ENCODE results near the gene NTRK2.

NTRK2 gene

GRCh38 chr9:84775056-84775643 lies 105.6 kb downstream of the NTRK2 start:
- Mint-ChIP-seq H3K4me3 (no peak overlapping the region), H3K27ac (no peak overlapping the region), H3K4me1 (no peaks in the 10 kb centered on the region), H3K9me3 (peaks cover 0 to 7% of the 10 kb centered on the region in 2 donors), H3K27me3 (peaks cover 37% of the 10 kb centered on the region)
- DNase-seq, result no peak
- ATAC-seq, result no peak

- no peak for DNase-seq
- peaks cover 0 to 7% of the 10 kb centered on the region in 2 donors for H3K9me3 Mint-ChIP-seq
- H3K4me1 Mint-ChIP-seq, result no peaks in the 10 kb centered on the region
- H3K4me3 Mint-ChIP-seq, result no peak overlapping the region
- ATAC-seq, result no peak
- no peak overlapping the region for H3K27ac Mint-ChIP-seq
- H3K27me3 Mint-ChIP-seq, result peaks cover 40% of the 10 kb centered on the region
These were observed 109.0 kb downstream of the NTRK2 start for GRCh38 chr9:84778570-84778969.

DNA sequence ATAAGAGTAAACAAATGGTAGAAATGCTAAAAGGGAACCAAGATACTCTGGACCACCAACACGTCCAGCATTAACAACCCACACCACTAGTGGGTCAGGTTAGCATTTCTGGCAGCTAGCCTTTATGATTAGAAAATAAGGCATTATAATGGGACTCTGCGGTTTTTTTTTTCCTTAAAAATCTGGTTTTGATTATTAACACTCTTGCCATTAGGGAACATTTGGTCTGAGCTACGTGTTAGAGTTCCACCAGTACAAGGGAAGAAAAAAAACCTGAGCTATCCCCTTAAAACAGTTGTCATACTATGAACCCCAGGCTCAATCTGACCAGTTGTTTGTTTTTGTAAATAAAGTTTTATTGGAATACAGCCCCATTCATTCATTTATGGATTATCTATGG lies 110.4 kb downstream of the NTRK2 start:
- H3K27me3 Mint-ChIP-seq, result peaks cover 32% of the 10 kb centered on the region
- H3K9me3 Mint-ChIP-seq, result peaks cover 0 to 7% of the 10 kb centered on the region in 2 donors
- DNase-seq, result no peak
- H3K4me3 Mint-ChIP-seq, result no peak overlapping the region
- H3K27ac Mint-ChIP-seq, result no peak overlapping the region
- ATAC-seq, result no peak
- no peaks in the 10 kb centered on the region for H3K4me1 Mint-ChIP-seq

DNA sequence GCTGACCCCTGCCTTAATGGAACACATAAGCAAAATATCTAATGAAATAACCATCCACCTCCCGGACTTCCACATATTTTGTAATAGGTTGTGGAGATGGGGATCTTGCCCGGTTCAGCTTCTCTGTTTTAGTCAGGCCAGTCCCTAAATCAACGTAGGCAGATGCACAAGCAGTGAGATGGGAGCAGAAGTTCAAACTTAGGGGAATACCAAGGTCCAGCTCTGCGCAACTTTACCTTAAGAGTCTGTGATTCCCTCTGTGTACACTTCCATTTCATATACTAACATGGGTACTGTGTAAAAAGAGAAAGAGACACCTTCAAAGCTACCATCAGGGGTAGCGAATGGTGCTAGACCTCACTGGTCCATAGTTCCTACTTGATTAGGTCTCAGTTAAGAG lies 110.9 kb downstream of the NTRK2 start:
- no peaks in the 10 kb centered on the region for H3K4me1 Mint-ChIP-seq
- peaks cover 32% of the 10 kb centered on the region for H3K27me3 Mint-ChIP-seq
- H3K4me3 Mint-ChIP-seq, result no peak overlapping the region
- no peak overlapping the region for H3K27ac Mint-ChIP-seq
- DNase-seq (no peak), ATAC-seq (no peak)
- H3K9me3 Mint-ChIP-seq, result peaks cover 0 to 7% of the 10 kb centered on the region in 2 donors

DNA sequence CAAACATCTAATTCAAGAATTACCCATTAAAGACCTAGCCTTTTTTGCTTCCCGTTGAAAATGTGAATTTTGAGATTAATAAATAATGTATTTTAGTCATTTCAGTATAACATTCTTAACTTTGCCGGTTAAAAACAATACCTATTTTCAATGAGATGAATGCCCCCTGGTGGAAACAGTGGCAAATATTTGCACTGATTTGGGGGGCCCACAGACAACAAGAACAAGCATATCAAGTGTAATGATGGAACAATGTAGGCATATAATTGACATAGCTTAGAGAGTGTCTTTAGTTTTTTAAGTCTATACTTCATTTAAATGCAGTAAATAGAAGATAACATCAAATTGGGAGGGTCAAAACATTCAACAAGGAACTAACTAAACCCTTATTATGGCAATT lies 111.9 kb downstream of the NTRK2 start:
- no peaks in the 10 kb centered on the region for H3K4me1 Mint-ChIP-seq
- ATAC-seq, result no peak
- H3K4me3 Mint-ChIP-seq, result no peak overlapping the region
- peaks cover 0 to 7% of the 10 kb centered on the region in 2 donors for H3K9me3 Mint-ChIP-seq
- H3K27ac Mint-ChIP-seq, result no peak overlapping the region
- DNase-seq, result no peak
- peaks cover 31% of the 10 kb centered on the region for H3K27me3 Mint-ChIP-seq

- H3K27ac Mint-ChIP-seq, result no peak overlapping the region
- H3K27me3 Mint-ChIP-seq, result peaks cover 24% of the 10 kb centered on the region
- no peak overlapping the region for H3K4me3 Mint-ChIP-seq
- peaks cover 0 to 2% of the 10 kb centered on the region in 2 donors for H3K9me3 Mint-ChIP-seq
- no peaks in the 10 kb centered on the region for H3K4me1 Mint-ChIP-seq
- ATAC-seq (no peak), DNase-seq (no peak)
These were observed 112.7 kb downstream of the NTRK2 start for GRCh38 chr9:84781931-84782866.

DNA sequence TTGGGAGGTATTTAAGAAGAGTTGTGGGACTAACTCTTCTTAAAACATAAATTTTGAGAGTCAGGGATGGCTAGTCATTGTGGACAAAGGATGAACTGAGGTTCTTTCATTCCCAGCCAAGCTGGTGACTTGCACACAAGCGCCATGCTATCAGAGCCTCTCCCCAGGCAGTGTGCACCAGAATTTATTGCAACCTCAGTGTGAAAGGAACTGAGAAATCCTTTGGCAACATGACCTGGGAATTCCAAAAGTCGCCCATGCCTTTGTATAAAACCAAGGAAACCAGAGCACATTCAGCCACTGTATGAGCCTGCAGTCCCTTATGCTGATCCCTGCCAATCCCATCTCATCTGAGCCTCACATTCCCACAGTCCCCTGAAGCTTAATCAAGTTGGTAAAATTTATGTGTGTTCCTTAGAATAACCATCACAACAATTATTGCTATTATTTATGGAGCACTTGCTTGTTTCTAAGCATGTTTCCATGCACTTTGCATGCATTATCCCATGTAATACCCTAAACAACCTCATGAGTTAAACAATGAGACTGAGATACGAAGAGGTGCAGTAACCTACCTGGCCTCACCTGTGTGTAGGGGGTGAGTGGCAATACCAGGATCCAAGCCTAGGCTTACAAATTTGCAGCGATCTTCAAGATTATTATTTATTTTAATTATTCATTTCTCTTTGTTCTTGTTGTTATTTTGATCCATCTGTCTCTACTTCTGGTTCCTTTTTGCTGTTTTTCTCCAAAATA lies 116.4 kb downstream of the NTRK2 start:
- H3K27me3 Mint-ChIP-seq, result peaks cover 9% of the 10 kb centered on the region
- ATAC-seq (no peak), DNase-seq (no peak)
- no peak overlapping the region for H3K27ac Mint-ChIP-seq
- H3K4me1 Mint-ChIP-seq, result no peaks in the 10 kb centered on the region
- H3K4me3 Mint-ChIP-seq, result no peak overlapping the region
- H3K9me3 Mint-ChIP-seq, result peaks cover 5 to 6% of the 10 kb centered on the region in 2 donors

GRCh38 chr9:84788803-84789462 lies 119.4 kb downstream of the NTRK2 start:
- H3K9me3 Mint-ChIP-seq, result peaks cover 5 to 6% of the 10 kb centered on the region in 2 donors
- no peak overlapping the region for H3K27ac Mint-ChIP-seq
- H3K4me1 Mint-ChIP-seq, result no peaks in the 10 kb centered on the region
- H3K27me3 Mint-ChIP-seq, result no peaks in the 10 kb centered on the region
- DNase-seq (no peak), ATAC-seq (no peak)
- H3K4me3 Mint-ChIP-seq, result no peak overlapping the region

- no peak overlapping the region for H3K27ac Mint-ChIP-seq
- H3K4me1 Mint-ChIP-seq, result no peaks in the 10 kb centered on the region
- no peak for DNase-seq
- H3K9me3 Mint-ChIP-seq, result peaks cover 5 to 6% of the 10 kb centered on the region in 2 donors
- no peaks in the 10 kb centered on the region for H3K27me3 Mint-ChIP-seq
- no peak for ATAC-seq
- no peak overlapping the region for H3K4me3 Mint-ChIP-seq
These were observed 119.9 kb downstream of the NTRK2 start for GRCh38 chr9:84789463-84789830.

DNA sequence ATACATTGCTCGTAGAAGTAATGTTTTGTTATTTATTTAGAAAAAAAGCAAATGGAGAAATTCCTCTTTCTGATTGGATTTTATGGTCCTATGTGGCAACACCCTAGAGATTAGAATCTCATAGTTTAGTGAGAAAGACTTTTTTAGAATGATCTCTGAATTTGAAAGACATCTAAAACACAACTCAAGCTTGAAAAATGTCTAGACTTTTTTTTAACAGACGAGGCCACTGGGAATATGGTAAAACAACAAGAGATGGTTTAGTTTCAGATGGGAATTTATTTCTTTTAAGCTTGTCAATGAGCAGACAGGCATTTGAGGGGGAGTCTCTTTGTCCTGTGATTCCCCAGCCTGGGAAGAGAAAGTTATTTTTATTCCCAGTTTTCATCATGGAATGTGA lies 122.1 kb downstream of the NTRK2 start:
- H3K9me3 Mint-ChIP-seq, result peaks cover 5 to 6% of the 10 kb centered on the region in 2 donors
- H3K27me3 Mint-ChIP-seq, result no peaks in the 10 kb centered on the region
- DNase-seq, result no peak
- no peak overlapping the region for H3K27ac Mint-ChIP-seq
- no peak for ATAC-seq
- H3K4me3 Mint-ChIP-seq, result no peak overlapping the region
- no peaks in the 10 kb centered on the region for H3K4me1 Mint-ChIP-seq

- ATAC-seq, result no peak
- H3K27ac Mint-ChIP-seq, result no peak overlapping the region
These were observed 123.7 kb downstream of the NTRK2 start for GRCh38 chr9:84793251-84793650.

GRCh38 chr9:84794981-84795637 lies 125.6 kb downstream of the NTRK2 start:
- Mint-ChIP-seq H3K4me1 (no peaks in the 10 kb centered on the region), H3K27ac (no peak overlapping the region), H3K9me3 (no peaks in the 10 kb centered on the region), H3K27me3 (no peaks in the 10 kb centered on the region), H3K4me3 (no peak overlapping the region)
- ATAC-seq (peak; percentile 39), DNase-seq (no peak)

More at GRCh38 chr9:84793251-84793650, 123.7 kb downstream of the NTRK2 start:
- Mint-ChIP-seq H3K4me3 (no peak overlapping the region), H3K4me1 (no peaks in the 10 kb centered on the region), H3K9me3 (peaks cover under 1 to 5% of the 10 kb centered on the region in 2 donors), H3K27me3 (no peaks in the 10 kb centered on the region)
- DNase-seq, result no peak

- DNase-seq (no peak), ATAC-seq (no peak)
- no peaks in the 10 kb centered on the region for H3K27me3 Mint-ChIP-seq
- no peaks in the 10 kb centered on the region for H3K4me1 Mint-ChIP-seq
- H3K9me3 Mint-ChIP-seq, result no peaks in the 10 kb centered on the region
- no peak overlapping the region for H3K4me3 Mint-ChIP-seq
- no peak overlapping the region for H3K27ac Mint-ChIP-seq
These were observed 126.9 kb downstream of the NTRK2 start for GRCh38 chr9:84796404-84796803.

GRCh38 chr9:84799251-84799650 lies 129.7 kb downstream of the NTRK2 start:
- H3K27me3 Mint-ChIP-seq, result no peaks in the 10 kb centered on the region
- ATAC-seq (no peak), DNase-seq (no peak)
- H3K4me1 Mint-ChIP-seq, result no peaks in the 10 kb centered on the region
- no peaks in the 10 kb centered on the region for H3K9me3 Mint-ChIP-seq
- no peak overlapping the region for H3K27ac Mint-ChIP-seq
- H3K4me3 Mint-ChIP-seq, result no peak overlapping the region

Data from stimulated activated naive CD8-positive, alpha-beta T cell treated with anti-CD3 and anti-CD28 coated beads, Interleukin-15, amount 100 ng/mL, for 72 hours (primary cell).